IMR-90 (cell line): ENCODE measurements around the gene ATP6V0E2. TPM values are rescaled to one million over a fixed set of nuclear protein-coding genes. Genes with fewer than 3 reads are reported as not detected.

ENCODE experiments used
- ATAC-seq: fragments of 200-7000 bp; cut with Tn5 transposase; 2 replicates; pipeline ENCODE4 v1.9.1; 2020; ENCODE audit warnings: low read depth, mild to moderate bottlenecking, moderate library complexity
- BruUV-seq: library from RNA; stranded (reverse); fragments of 400-500 nt; replicated peaks from 2 replicates; lab custom pipeline; 2021; lab: Mats Ljungman, UMichigan
- CTCF ChIA-PET: fragments of 300-600 bp; formaldehyde crosslinking; extraction: SDS; loops from one replicate; lab custom pipeline; 2021; ENCODE audit warnings: antibody characterized with exemption; lab: Yijun Ruan, JAX
- POLR2A ChIA-PET: fragments of 300-600 bp; sonication (Branson Sonifier 250); formaldehyde crosslinking; loops from one replicate; lab custom pipeline; 2022; ENCODE audit warnings: antibody characterized with exemption; ENCODE audit not compliant: unreplicated experiment; lab: Charles Lee
- DNase-seq: peaks from one replicate; pipeline ENCODE4 v3.0.0; 2013
- H2AFZ ChIP-seq: replicated peaks from 2 replicates; pipeline ENCODE3; 2013; ENCODE audit warnings: low read length, mild to moderate bottlenecking; ENCODE audit not compliant: poor library complexity
- H2AK5ac ChIP-seq: 2 replicates; pipeline ENCODE4 v1.6.1; 2013; ENCODE audit warnings: low read depth, low read length, inconsistent platforms
- H2AK9ac ChIP-seq: replicated peaks from 2 replicates; pipeline ENCODE3; 2013; ENCODE audit warnings: mild to moderate bottlenecking, low read depth, low read length, moderate library complexity; ENCODE audit not compliant: poor library complexity
- H2BK120ac ChIP-seq: 2 replicates; pipeline ENCODE4 v1.6.1; 2013; ENCODE audit warnings: low read depth, low read length, inconsistent platforms
- H2BK15ac ChIP-seq: 3 replicates; pipeline ENCODE4 v1.6.1; 2013; ENCODE audit warnings: low read depth, low read length, inconsistent platforms
- H2BK20ac ChIP-seq: 2 replicates; pipeline ENCODE4 v1.6.1; 2013; ENCODE audit warnings: low read depth, mild to moderate bottlenecking, inconsistent platforms, low read length, moderate library complexity
- H2BK5ac ChIP-seq: 2 replicates; pipeline ENCODE4 v1.6.1; 2013; ENCODE audit warnings: mild to moderate bottlenecking, low read depth, low read length, inconsistent platforms; ENCODE audit not compliant: poor library complexity, severe bottlenecking
- H3K14ac ChIP-seq: replicated peaks from 2 replicates; pipeline ENCODE4 v1.6.1; 2013; ENCODE audit warnings: low read depth, low read length, inconsistent platforms
- H3K18ac ChIP-seq: 2 replicates; pipeline ENCODE4 v1.6.1; 2013; ENCODE audit warnings: low read depth, low read length, control low read depth
- H3K23ac ChIP-seq: 2 replicates; pipeline ENCODE4 v1.6.1; 2013; ENCODE audit warnings: low read depth, low read length, inconsistent platforms
- H3K27ac ChIP-seq: 2 replicates; pipeline ENCODE4 v1.5.1; 2013; ENCODE audit warnings: mild to moderate bottlenecking, control low read depth, low read length; ENCODE audit not compliant: insufficient read depth
- H3K27me3 ChIP-seq: 2 replicates; pipeline ENCODE4 v1.6.1; 2013; ENCODE audit warnings: low read length; ENCODE audit not compliant: control insufficient read depth, insufficient read depth
- H3K36me3 ChIP-seq: 2 replicates; pipeline ENCODE4 v1.6.1; 2013; ENCODE audit warnings: low read length, mixed read lengths; ENCODE audit not compliant: control insufficient read depth, insufficient read depth
- H3K4ac ChIP-seq: 2 replicates; pipeline ENCODE4 v1.6.1; 2013; ENCODE audit warnings: low read depth, low read length, inconsistent platforms
- H3K4me1 ChIP-seq: 2 replicates; pipeline ENCODE4 v1.6.1; 2013; ENCODE audit warnings: low read length, mixed read lengths; ENCODE audit not compliant: control insufficient read depth, insufficient read depth
- H3K4me2 ChIP-seq: 2 replicates; pipeline ENCODE4 v1.6.1; 2013; ENCODE audit warnings: low read depth, mild to moderate bottlenecking, control low read depth, low read length, moderate library complexity
- H3K4me3 ChIP-seq: 2 replicates; pipeline ENCODE4 v1.5.1; 2013; ENCODE audit warnings: low read depth, mild to moderate bottlenecking, control low read depth, low read length, moderate library complexity; ENCODE audit not compliant: insufficient read depth
- H3K56ac ChIP-seq: 2 replicates; pipeline ENCODE4 v1.6.1; 2013; ENCODE audit warnings: low read length, inconsistent platforms; ENCODE audit not compliant: insufficient read depth; ENCODE audit errors: extremely low read depth
- H3K79me1 ChIP-seq, 2 experiments: 2 replicates each; pipeline ENCODE4 v1.6.1; 2013; ENCODE audit warnings: low read length in 2 of 2, inconsistent platforms in 1 of 2, low read depth in 1 of 2
- H3K9ac ChIP-seq: 2 replicates; pipeline ENCODE4 v1.6.1; 2013; ENCODE audit warnings: low read depth, low read length, control low read depth
- H3K9me1 ChIP-seq: 2 replicates; pipeline ENCODE4 v1.6.1; 2013; ENCODE audit warnings: low read length, inconsistent platforms; ENCODE audit not compliant: insufficient read depth
- H3K9me3 ChIP-seq: 2 replicates; pipeline ENCODE4 v1.6.1; 2013; ENCODE audit warnings: low read length; ENCODE audit not compliant: control insufficient read depth, insufficient read depth
- H4K20me1 ChIP-seq: 2 replicates; pipeline ENCODE4 v1.6.1; 2013; ENCODE audit warnings: low read length, inconsistent platforms; ENCODE audit not compliant: insufficient read depth
- H4K5ac ChIP-seq: 2 replicates; pipeline ENCODE4 v1.6.1; 2013; ENCODE audit warnings: mild to moderate bottlenecking, low read depth, low read length, control low read depth
- H4K8ac ChIP-seq, 2 experiments: 2 replicates each; pipeline ENCODE4 v1.6.1; 2013; ENCODE audit warnings: low read depth in 2 of 2, low read length in 2 of 2, control low read depth in 1 of 2, inconsistent platforms in 1 of 2
- H4K91ac ChIP-seq: 2 replicates; pipeline ENCODE4 v1.6.1; 2013; ENCODE audit warnings: low read depth, low read length, inconsistent platforms; ENCODE audit not compliant: insufficient read depth
- BHLHE40 ChIP-seq: fragments of 150-350 bp; IDR thresholded peaks from 2 replicates; pipeline ENCODE4 v1.6.1; 2016; ENCODE audit warnings: mild to moderate bottlenecking, low read depth, low read length
- CHD1 ChIP-seq: IDR thresholded peaks from 2 replicates; pipeline ENCODE4 v1.6.1; 2012; ENCODE audit warnings: low read depth, low read length, improper control_type of control experiment
- CTCF ChIP-seq: conservative IDR thresholded peaks from 2 replicates; pipeline ENCODE4 v1.5.1; 2012; ENCODE audit warnings: mild to moderate bottlenecking, low read depth, low read length, improper control_type of control experiment
- ELK1 ChIP-seq: fragments of 150-350 bp; IDR thresholded peaks from 2 replicates; pipeline ENCODE4 v1.6.1; 2016; ENCODE audit warnings: low read depth, mild to moderate bottlenecking, low read length, moderate library complexity, borderline replicate concordance
- MAFK ChIP-seq: IDR thresholded peaks from 2 replicates; pipeline ENCODE4 v1.6.1; 2012; ENCODE audit warnings: low read depth, low read length, improper control_type of control experiment
- RCOR1 ChIP-seq: IDR thresholded peaks from 2 replicates; pipeline ENCODE4 v1.6.1; 2012; ENCODE audit warnings: mild to moderate bottlenecking, low read length, improper control_type of control experiment; ENCODE audit not compliant: insufficient replicate concordance
- WGBS, 2 experiments: methylation state at CpG; one replicate each; pipeline versions ENCODE4 v1.1.5 to v1.1.7; 2013; ENCODE audit warnings: missing lambda C conversion rate in 2 of 2; ENCODE audit not compliant: insufficient read length in 1 of 2; ENCODE audit errors: extremely low coverage in 2 of 2; 5-methylcytosine and 5-hydroxymethylcytosine counted together
- dilution Hi-C: fragments of 300-500 bp; cut with HindIII; formaldehyde crosslinking; loops from one replicate; pipeline ENCODE4 v1.14.3; 2018; ENCODE audit warnings: low sequenced_read_pairs; ENCODE audit not compliant: unreplicated experiment
- in situ Hi-C: fragments of 300-500 bp; cut with MboI; formaldehyde crosslinking; loops from 3 replicates; pipeline ENCODE4 v1.14.3; 2019; ENCODE audit warnings: low sequenced_read_pairs, inconsistent platforms, mixed read lengths
- intact Hi-C: fragments of 100-400 bp; cut with micrococcal nuclease; formaldehyde crosslinking; loops from 2 replicates; pipeline ENCODE4 v1.10.0; 2022
- polyA plus RNA-seq, 3 experiments: library from polyadenylated mRNA; depleted of rRNA; stranded (reverse); fragments of >200 nt; gene quantifications; 2 replicates each; pipeline ENCODE4 v1.2.3, GENCODE V29; 2012; ENCODE audit warnings: low replicate concordance in 1 of 3
- total RNA-seq: library from RNA; depleted of rRNA; stranded (reverse); fragments of >200 nt; gene quantifications from 2 replicates; pipeline ENCODE4 v1.2.3, GENCODE V29; 2012

ATP6V0E2 gene
- total and polyA plus RNA-seq, 2 of the 4 experiments (the other 2 are of a cell fraction), result 5.7 to 30.3 TPM

GRCh38 chr7:149870701-149871483 is 2.9 kb upstream of the ATP6V0E2 start:
- Histone ChIP-seq H3K4me1 (peaks cover 8% of the 10 kb centered on the region), H2BK5ac (no peak overlapping the region), H3K36me3 (no peaks in the 10 kb centered on the region), H3K9ac (no peak overlapping the region), H3K27ac (no peak overlapping the region), H4K5ac (no peak overlapping the region), H3K14ac (no peak overlapping the region), H3K23ac (no peak overlapping the region), H4K91ac (no peak overlapping the region), H4K8ac (no peak overlapping the region), H3K79me1 (peaks cover 0 to 6% of the 10 kb centered on the region in 2 experiments; a peak in 1 of 4 replicates), H3K4ac (no peak overlapping the region), H2AFZ (no peak overlapping the region), H2AK5ac (no peak overlapping the region), H2BK120ac (no peak overlapping the region), H3K18ac (no peak overlapping the region), H2AK9ac (no peak overlapping the region), H2BK20ac (no peak overlapping the region), H4K20me1 (no peaks in the 10 kb centered on the region), H2BK15ac (no peak overlapping the region), H3K9me3 (no peaks in the 10 kb centered on the region), H3K4me2 (no peak overlapping the region), H3K4me3 (no peak overlapping the region), H3K9me1 (peaks cover 10% of the 10 kb centered on the region; the same call in 1 of the 2 replicates), H3K27me3 (no peaks in the 10 kb centered on the region), H3K56ac (no peak overlapping the region)
- dilution Hi-C loops (no loop called here), in situ Hi-C loops (loop anchor here (25.0 kb wide), 1 partner anchor 541 kb away; a partner anchor contains a TSS), intact Hi-C loops (no loop called here)
- 85% methylated on average over 5 of the region's 12 CpGs; no CpG with 5 or more reads in 1 of the 2 experiments for WGBS, 2 experiments
- ATAC-seq (no peak), DNase-seq (no peak)
- ChIA-PET CTCF (no interaction called here), POLR2A (no interaction called here)
- BruUV-seq, result no TSS peak
- TF ChIP-seq CHD1 (no peak), MAFK (no peak), RCOR1 (no peak), ELK1 (no peak), BHLHE40 (no peak), CTCF (no peak)
